LNCaP clone FGC (cell line): ENCODE data around the gene MAP6.

Source experiments
- DNase-seq: peaks from one replicate; pipeline ENCODE4 v3.0.0-alpha.2; 2011; ENCODE audit warnings: low read depth
- H3K4me3 ChIP-seq: 2 replicates; pipeline ENCODE4 v1.5.1; 2011; ENCODE audit warnings: mild to moderate bottlenecking, low read depth, low read length, control low read depth
- CTCF ChIP-seq: IDR thresholded peaks from 2 replicates; pipeline ENCODE4 v1.5.1; 2012; ENCODE audit warnings: mild to moderate bottlenecking; ENCODE audit not compliant: control insufficient read depth, insufficient read depth; ENCODE audit errors: extremely low read depth

Gene MAP6

GRCh38 chr11:75625991-75626888 lies 42.6 kb downstream of the MAP6 start:
- no peak overlapping the region for H3K4me3 ChIP-seq
- no peak for DNase-seq
- no peak for TF ChIP-seq CTCF

GRCh38 chr11:75625021-75625420 lies 43.8 kb downstream of the MAP6 start:
- TF ChIP-seq CTCF = no peak
- no peak for DNase-seq

GRCh38 chr11:75616281-75616680 lies 52.6 kb downstream of the MAP6 start:
- H3K4me3 ChIP-seq = no peak overlapping the region
- TF ChIP-seq CTCF = no peak
- DNase-seq = no peak

More at GRCh38 chr11:75625021-75625420, 43.8 kb downstream of the MAP6 start:
- H3K4me3 ChIP-seq = no peak overlapping the region

GRCh38 chr11:75615751-75616150 lies 53.1 kb downstream of the MAP6 start:
- no peak for DNase-seq
- no peak overlapping the region for H3K4me3 ChIP-seq
- no peak for TF ChIP-seq CTCF

- no peak for DNase-seq
- no peak for TF ChIP-seq CTCF
- no peak overlapping the region for H3K4me3 ChIP-seq
Measured at GRCh38 chr11:75611823-75612222, 57.0 kb downstream of the MAP6 start.

GRCh38 chr11:75606099-75606498 lies 62.7 kb downstream of the MAP6 start:
- no peak for TF ChIP-seq CTCF
- DNase-seq = no peak

More at GRCh38 chr11:75606099-75606498, 62.7 kb downstream of the MAP6 start:
- no peak overlapping the region for H3K4me3 ChIP-seq
